Body of pancreas (tissue), 4 donors: ENCODE results near the gene BSND. TPM values are rescaled to one million over a fixed set of nuclear protein-coding genes. Genes with fewer than 3 reads are reported as not detected.

Experiments
- ATAC-seq: fragments of 150-250 bp; one replicate; pipeline ENCODE4 v1.9.1; 2016
- DNase-seq, 4 donors: peaks; one replicate each; pipeline ENCODE4 v3.0.0-alpha.2; 2019
- H3K27ac ChIP-seq, 4 donors: fragments of 200-600 bp; sonication (generic); 1 replicate in 3 of 4; 2 replicates in 1 of 4; pipeline versions ENCODE4 v1.5.1 to v1.6.1; 2016 to 2019; ENCODE audit warnings: mild to moderate bottlenecking in 1 of 4, mixed read lengths in 1 of 4, moderate library complexity in 1 of 4
- H3K27me3 ChIP-seq, 2 donors: fragments of 200-600 bp; sonication (generic); one replicate each; pipeline ENCODE4 v1.6.0; 2016; ENCODE audit warnings: mild to moderate bottlenecking in 1 of 2
- H3K36me3 ChIP-seq, 2 donors: fragments of 200-600 bp; sonication (generic); replicated peaks in 1 of 2; 2 replicates each; pipeline ENCODE4 v1.5.1; 2016; ENCODE audit warnings: low read depth in 2 of 2; ENCODE audit not compliant: insufficient read depth in 1 of 2
- H3K4me1 ChIP-seq: fragments of 200-600 bp; sonication (generic); one replicate; pipeline ENCODE4 v1.6.0; 2016
- H3K4me3 ChIP-seq, 2 donors: fragments of 200-600 bp; sonication (generic); 1 replicate in 1 of 2; 2 replicates in 1 of 2; pipeline ENCODE4 v1.5.1; 2016 to 2019
- H3K9me3 ChIP-seq, 3 donors: fragments of 200-600 bp; sonication (generic); 1 replicate in 2 of 3; 2 replicates in 1 of 3; pipeline ENCODE4 v1.5.1; 2016
- POLR2A ChIP-seq, 3 donors: fragments of 450-650 bp; IDR thresholded peaks; one replicate each; pipeline ENCODE4 v1.6.1; 2016; ENCODE audit warnings: antibody characterized with exemption in 3 of 3, mild to moderate bottlenecking in 2 of 3
- WGBS, 2 donors: methylation state at CpG; one replicate each; pipeline ENCODE4 v1.1.5; 2017; 5-methylcytosine and 5-hydroxymethylcytosine counted together
- intact Hi-C: fragments of 100-400 bp; cut with DNase I; formaldehyde crosslinking; loops from one replicate; pipeline ENCODE4 v1.15.1; 2023
- total RNA-seq, 2 donors: library from RNA; depleted of rRNA; stranded (reverse); fragments of >200 nt; gene quantifications; one replicate each; pipeline ENCODE4 v1.1.0, GENCODE V29; 2016
- TF ChIP-seq, protein P1 (sequence below), 7 experiments: fragments of 450-650 bp in 4 of 7; fragments of 200-600 bp in 3 of 7; sonication (generic) in 3 of 7; IDR thresholded peaks; one replicate each; pipeline ENCODE4 v1.5.1; 2016 to 2019; ENCODE audit warnings: antibody characterized with exemption in 7 of 7

Gene BSND
- total RNA-seq, 2 donors from 2014 or later: not detected

GRCh38 chr1:54997711-54997986 lies 1.1 kb upstream of the BSND start:
- DNase-seq (no peak), ATAC-seq (no peak)
- no peak overlapping the region for H3K27ac ChIP-seq
- TF ChIP-seq POLR2A (IDR thresholded peaks at IDR 0.05): no peak
- TF ChIP-seq, protein P1, sequence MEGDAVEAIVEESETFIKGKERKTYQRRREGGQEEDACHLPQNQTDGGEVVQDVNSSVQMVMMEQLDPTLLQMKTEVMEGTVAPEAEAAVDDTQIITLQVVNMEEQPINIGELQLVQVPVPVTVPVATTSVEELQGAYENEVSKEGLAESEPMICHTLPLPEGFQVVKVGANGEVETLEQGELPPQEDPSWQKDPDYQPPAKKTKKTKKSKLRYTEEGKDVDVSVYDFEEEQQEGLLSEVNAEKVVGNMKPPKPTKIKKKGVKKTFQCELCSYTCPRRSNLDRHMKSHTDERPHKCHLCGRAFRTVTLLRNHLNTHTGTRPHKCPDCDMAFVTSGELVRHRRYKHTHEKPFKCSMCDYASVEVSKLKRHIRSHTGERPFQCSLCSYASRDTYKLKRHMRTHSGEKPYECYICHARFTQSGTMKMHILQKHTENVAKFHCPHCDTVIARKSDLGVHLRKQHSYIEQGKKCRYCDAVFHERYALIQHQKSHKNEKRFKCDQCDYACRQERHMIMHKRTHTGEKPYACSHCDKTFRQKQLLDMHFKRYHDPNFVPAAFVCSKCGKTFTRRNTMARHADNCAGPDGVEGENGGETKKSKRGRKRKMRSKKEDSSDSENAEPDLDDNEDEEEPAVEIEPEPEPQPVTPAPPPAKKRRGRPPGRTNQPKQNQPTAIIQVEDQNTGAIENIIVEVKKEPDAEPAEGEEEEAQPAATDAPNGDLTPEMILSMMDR (IDR thresholded peaks at IDR 0.05): no peak
- no peaks in the 10 kb centered on the region for H3K9me3 ChIP-seq
- H3K36me3 ChIP-seq: no peaks in the 10 kb centered on the region
- H3K4me3 ChIP-seq: no peak overlapping the region
- intact Hi-C loops: loop anchor here (5.0 kb wide), 1 partner anchor 45 kb away; no protein-coding TSS in a partner anchor
- H3K4me1 ChIP-seq: peaks cover 11% of the 10 kb centered on the region
- H3K27me3 ChIP-seq: peaks cover 0 to 9% of the 10 kb centered on the region in 2 donors
- WGBS, 2 donors: 73 to 89% methylated on average over 6 of the region's 6 CpGs

- intact Hi-C loops: loop anchor here (5.0 kb wide), 1 partner anchor 46 kb away; no protein-coding TSS in a partner anchor
- H3K4me3 ChIP-seq: no peak overlapping the region
- peaks cover 0 to 9% of the 10 kb centered on the region in 2 donors for H3K27me3 ChIP-seq
- H3K27ac ChIP-seq: no peak overlapping the region
- no peaks in the 10 kb centered on the region for H3K9me3 ChIP-seq
- no peaks in the 10 kb centered on the region for H3K36me3 ChIP-seq
- no peak for DNase-seq
- H3K4me1 ChIP-seq: peaks cover 11% of the 10 kb centered on the region
- no peak for ATAC-seq
- no peak for TF ChIP-seq POLR2A (IDR thresholded peaks at IDR 0.05)
- TF ChIP-seq, protein P1 (IDR thresholded peaks at IDR 0.05): no peak
- WGBS, 2 donors: 77 to 88% methylated on average over 3 to 6 of the region's 6 CpGs
Observed at GRCh38 chr1:54998100-54998499, 633 bp upstream of the BSND start.

GRCh38 chr1:55000110-55001085 lies 1.7 kb downstream of the BSND start:
- H3K27ac ChIP-seq: no peak overlapping the region

GRCh38 chr1:55001311-55001710 lies 2.6 kb downstream of the BSND start:
- Histone ChIP-seq H3K4me1 (peaks cover 9% of the 10 kb centered on the region), H3K27ac (no peak overlapping the region), H3K9me3 (no peaks in the 10 kb centered on the region), H3K36me3 (no peaks in the 10 kb centered on the region), H3K27me3 (peaks cover 0 to 9% of the 10 kb centered on the region in 2 donors), H3K4me3 (no peak overlapping the region)
- DNase-seq (no peak), ATAC-seq (no peak)
- no peak for TF ChIP-seq POLR2A (IDR thresholded peaks at IDR 0.05)
- TF ChIP-seq, protein P1 (IDR thresholded peaks at IDR 0.05): no peak
- intact Hi-C loops: no loop called here
- WGBS, 2 donors: 90 to 95% methylated on average over 4 of the region's 4 CpGs

More at GRCh38 chr1:55000110-55001085, 1.7 kb downstream of the BSND start:
- ATAC-seq (no peak), DNase-seq (no peak)
- WGBS, 2 donors: 55 to 60% methylated on average over 8 of the region's 8 CpGs
- H3K9me3 ChIP-seq: no peaks in the 10 kb centered on the region
- H3K4me1 ChIP-seq: peaks cover 11% of the 10 kb centered on the region
- no peaks in the 10 kb centered on the region for H3K36me3 ChIP-seq
- no peak overlapping the region for H3K4me3 ChIP-seq
- TF ChIP-seq, protein P1 (IDR thresholded peaks at IDR 0.05): no peak
- TF ChIP-seq POLR2A (IDR thresholded peaks at IDR 0.05): no peak
- H3K27me3 ChIP-seq: peaks cover 0 to 9% of the 10 kb centered on the region in 2 donors
- intact Hi-C loops: no loop called here
